ENCODE measurements around the gene SLC17A5.
"Not testable (repeated sequence)": the region's sequence is repeated elsewhere in the genome, so short reads cannot be mapped to it uniquely, and the experiment has no call there.

The SLC17A5 gene

GRCh38 chr6:73665686-73666319 lies 12.0 kb upstream of the SLC17A5 start:
- DNase-seq, result no peak

GRCh38 chr6:73664701-73665100 lies 10.9 kb upstream of the SLC17A5 start:
- DNase-seq, result no peak

GRCh38 chr6:73657201-73657600 lies 3.4 kb upstream of the SLC17A5 start:
- DNase-seq, result no peak

- DNase-seq, result no peak
Measured at GRCh38 chr6:73656531-73657145, 2.8 kb upstream of the SLC17A5 start.

- DNase-seq, result no peak
Measured at GRCh38 chr6:73655341-73655917, 1.6 kb upstream of the SLC17A5 start.

GRCh38 chr6:73652637-73653570 lies 888 bp downstream of the SLC17A5 start:
- DNase-seq, result peak; percentile 12

- DNase-seq, result no peak
Measured at GRCh38 chr6:73649783-73650182, 4.0 kb downstream of the SLC17A5 start.

GRCh38 chr6:73648166-73648565 lies 5.6 kb downstream of the SLC17A5 start:
- DNase-seq, result no peak

- peak; percentile 2 for DNase-seq
Measured at GRCh38 chr6:73644941-73645591, 8.7 kb downstream of the SLC17A5 start.

- DNase-seq, result no peak
Measured at GRCh38 chr6:73644030-73644429, 9.8 kb downstream of the SLC17A5 start.

GRCh38 chr6:73642530-73642929 lies 11.3 kb downstream of the SLC17A5 start:
- DNase-seq, result no peak

- no peak for DNase-seq
Measured at GRCh38 chr6:73640179-73640750, 13.5 kb downstream of the SLC17A5 start.

- no peak for DNase-seq
Measured at GRCh38 chr6:73639040-73639439, 14.8 kb downstream of the SLC17A5 start.

- no peak for DNase-seq
Measured at GRCh38 chr6:73637404-73637803, 16.4 kb downstream of the SLC17A5 start.

- DNase-seq, result no peak
Measured at GRCh38 chr6:73636048-73636447, 17.7 kb downstream of the SLC17A5 start.

GRCh38 chr6:73632346-73632745 lies 21.4 kb downstream of the SLC17A5 start:
- no peak for DNase-seq

- no peak for DNase-seq
Measured at GRCh38 chr6:73631849-73632248, 21.9 kb downstream of the SLC17A5 start.

GRCh38 chr6:73630401-73630800 lies 23.4 kb downstream of the SLC17A5 start:
- DNase-seq, result no peak

- no peak for DNase-seq
Measured at GRCh38 chr6:73624896-73625295, 28.9 kb downstream of the SLC17A5 start.

GRCh38 chr6:73623480-73623879 lies 30.3 kb downstream of the SLC17A5 start:
- DNase-seq, result not testable (repeated sequence)

- not testable (repeated sequence) for DNase-seq
Measured at GRCh38 chr6:73618082-73618481, 35.7 kb downstream of the SLC17A5 start.

- no peak for DNase-seq
Measured at GRCh38 chr6:73614802-73615201, 39.0 kb downstream of the SLC17A5 start.
